H54 (cell line): ENCODE measurements around the gene TLR6.
"Not testable (repeated sequence)": the region's sequence is repeated elsewhere in the genome, so short reads cannot be mapped to it uniquely, and the experiment has no call there.

Source experiments
- DNase-seq: peaks from one replicate; pipeline ENCODE4 v3.0.0; 2011; ENCODE audit warnings: low spot score, mixed read lengths; ENCODE audit not compliant: insufficient read length
- FAIRE-seq: peaks from 3 replicates; lab custom pipeline; 2011; peaks lifted over from hg19 to GRCh38; lab: Jason Lieb, UNC
- POLR2A ChIP-seq: IDR thresholded peaks from 2 replicates; pipeline ENCODE4 v1.6.1; 2011; ENCODE audit warnings: low read depth, mild to moderate bottlenecking, low read length

Gene TLR6

DNA sequence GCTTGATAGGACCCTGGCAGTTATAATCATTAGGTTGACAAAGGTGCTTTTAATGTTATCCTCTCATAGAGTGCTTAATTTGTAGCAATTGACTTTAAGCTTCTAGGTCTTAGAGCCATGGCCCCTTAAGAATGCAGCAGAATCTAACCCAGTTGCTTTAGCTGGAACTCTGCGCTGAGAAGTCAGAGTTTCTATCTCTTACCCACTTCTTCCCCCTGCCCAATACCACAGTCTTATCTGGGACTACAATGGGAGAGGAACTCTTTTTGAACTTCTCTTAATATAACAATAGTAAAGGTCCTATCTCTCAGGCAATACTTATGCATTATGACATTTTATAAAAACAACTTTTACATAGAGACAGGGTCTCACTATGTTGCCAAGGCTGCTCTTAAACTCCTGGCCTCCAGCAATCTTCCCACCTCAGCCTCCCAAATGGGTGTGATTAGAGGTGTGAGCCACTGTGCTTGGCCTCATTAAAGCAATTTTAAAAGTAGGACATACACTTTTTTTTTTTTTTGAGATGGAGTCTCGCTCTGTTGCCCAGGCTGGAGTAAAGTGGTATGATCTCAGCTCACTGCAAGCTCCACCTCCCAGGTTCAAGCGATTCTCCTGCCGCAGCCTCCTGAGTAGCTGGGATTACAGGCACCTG, 75.7 kb downstream of the TLR6 start:
- no peak for FAIRE-seq
- no peak for DNase-seq
- TF ChIP-seq POLR2A = no peak

GRCh38 chr4:38779790-38780189, 76.8 kb downstream of the TLR6 start:
- no peak for DNase-seq
- no peak for TF ChIP-seq POLR2A
- no peak for FAIRE-seq

- DNase-seq, FAIRE-seq: not testable (repeated sequence)
Observed at GRCh38 chr4:38777925-38778324, 78.7 kb downstream of the TLR6 start.

DNA sequence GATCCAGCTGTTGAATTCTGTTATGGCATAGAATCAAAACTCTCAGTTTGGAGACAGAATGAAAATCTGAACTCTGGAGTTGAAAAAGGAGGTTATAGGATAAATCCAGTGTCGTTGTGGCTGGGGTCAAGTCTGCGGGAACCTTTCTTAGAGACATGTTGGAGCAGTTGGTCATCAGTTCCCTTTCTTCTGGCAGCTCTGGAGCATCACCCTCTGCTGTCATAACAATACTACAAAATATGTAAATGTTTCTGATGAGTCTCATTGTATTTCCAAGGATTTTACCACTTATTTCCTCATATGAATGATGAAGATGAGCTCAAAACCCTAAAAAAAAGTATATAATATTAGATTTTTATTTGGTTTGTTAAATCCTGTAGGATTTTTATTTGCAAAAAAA, 81.3 kb downstream of the TLR6 start:
- DNase-seq (no peak), FAIRE-seq (no peak)
- no peak for TF ChIP-seq POLR2A

- no peak for DNase-seq
- no peak for FAIRE-seq
- no peak for TF ChIP-seq POLR2A
Observed at GRCh38 chr4:38774181-38774955, 82.2 kb downstream of the TLR6 start.
